Stimulated activated CD8-positive, alpha-beta memory T cell treated with anti-CD3 and anti-CD28 coated beads, Interleukin-7, amount 100 ng/mL, for 24 hours (primary cell): ENCODE measurements around the gene EFNA5.
"Not testable (repeated sequence)": the region's sequence is repeated elsewhere in the genome, so short reads cannot be mapped to it uniquely, and the experiment has no call there.

ENCODE experiments used
- DNase-seq: peaks from one replicate; pipeline ENCODE4 v3.0.0-alpha.2; 2020; ENCODE audit warnings: low read depth

EFNA5 gene

GRCh38 chr5:107365320-107366109, 305.2 kb downstream of the EFNA5 start:
- DNase-seq, result no peak

- no peak for DNase-seq
Observed at GRCh38 chr5:107364443-107365319, 306.1 kb downstream of the EFNA5 start.

GRCh38 chr5:107363768-107364167, 307.0 kb downstream of the EFNA5 start:
- no peak for DNase-seq

- DNase-seq, result no peak
Observed at GRCh38 chr5:107361945-107362344, 308.8 kb downstream of the EFNA5 start.

GRCh38 chr5:107359916-107360234, 310.9 kb downstream of the EFNA5 start:
- no peak for DNase-seq

- no peak for DNase-seq
Observed at GRCh38 chr5:107359033-107359915, 311.5 kb downstream of the EFNA5 start.

- no peak for DNase-seq
Observed at GRCh38 chr5:107356891-107357290, 313.8 kb downstream of the EFNA5 start.

GRCh38 chr5:107352576-107352975, 318.2 kb downstream of the EFNA5 start:
- no peak for DNase-seq

- not testable (repeated sequence) for DNase-seq
Observed at GRCh38 chr5:107346580-107346979, 324.2 kb downstream of the EFNA5 start.

- no peak for DNase-seq
Observed at GRCh38 chr5:107342371-107342770, 328.4 kb downstream of the EFNA5 start.

- no peak for DNase-seq
Observed at GRCh38 chr5:107341376-107342084, 329.2 kb downstream of the EFNA5 start.

- DNase-seq, result no peak
Observed at GRCh38 chr5:107340631-107341030, 330.1 kb downstream of the EFNA5 start.

GRCh38 chr5:107338335-107338734, 332.4 kb downstream of the EFNA5 start:
- no peak for DNase-seq

GRCh38 chr5:107337281-107337680, 333.5 kb downstream of the EFNA5 start:
- DNase-seq, result no peak

GRCh38 chr5:107331882-107332281, 338.9 kb downstream of the EFNA5 start:
- DNase-seq, result no peak

GRCh38 chr5:107331312-107331711, 339.4 kb downstream of the EFNA5 start:
- DNase-seq, result no peak

GRCh38 chr5:107330903-107331302, 339.8 kb downstream of the EFNA5 start:
- no peak for DNase-seq

GRCh38 chr5:107329850-107330249, 340.9 kb downstream of the EFNA5 start:
- DNase-seq, result no peak
